HCT116 (cell line): Measurements from ENCODE around the gene MEG3.

Source experiments
- RAD21 ChIP-seq: IDR thresholded peaks from 2 replicates; pipeline ENCODE4 v1.6.1; 2012; ENCODE audit warnings: low read depth, mild to moderate bottlenecking
- TF ChIP-seq, protein P1 (sequence below): IDR thresholded peaks from 2 replicates; pipeline ENCODE4 v1.6.1; 2011; ENCODE audit warnings: mild to moderate bottlenecking, low read length, moderate library complexity; ENCODE audit not compliant: insufficient replicate concordance; ENCODE audit errors: extremely low read depth
- TF ChIP-seq, protein P2 (sequence below), 3 experiments: fragments of 200-600 bp in 1 of 3; sonication (generic) in 1 of 3; IDR thresholded peaks in 2 of 3; conservative IDR thresholded peaks in 1 of 3; 2 replicates each; pipeline ENCODE4 v1.5.1; 2012 to 2017; ENCODE audit warnings: low read depth in 2 of 3, low read length in 2 of 3, antibody characterized with exemption in 1 of 3, borderline replicate concordance in 1 of 3, control low read depth in 1 of 3, mild to moderate bottlenecking in 1 of 3, mixed read lengths in 1 of 3, mixed run types in 1 of 3, moderate library complexity in 1 of 3; ENCODE audit not compliant: insufficient read depth in 1 of 3

DNA sequence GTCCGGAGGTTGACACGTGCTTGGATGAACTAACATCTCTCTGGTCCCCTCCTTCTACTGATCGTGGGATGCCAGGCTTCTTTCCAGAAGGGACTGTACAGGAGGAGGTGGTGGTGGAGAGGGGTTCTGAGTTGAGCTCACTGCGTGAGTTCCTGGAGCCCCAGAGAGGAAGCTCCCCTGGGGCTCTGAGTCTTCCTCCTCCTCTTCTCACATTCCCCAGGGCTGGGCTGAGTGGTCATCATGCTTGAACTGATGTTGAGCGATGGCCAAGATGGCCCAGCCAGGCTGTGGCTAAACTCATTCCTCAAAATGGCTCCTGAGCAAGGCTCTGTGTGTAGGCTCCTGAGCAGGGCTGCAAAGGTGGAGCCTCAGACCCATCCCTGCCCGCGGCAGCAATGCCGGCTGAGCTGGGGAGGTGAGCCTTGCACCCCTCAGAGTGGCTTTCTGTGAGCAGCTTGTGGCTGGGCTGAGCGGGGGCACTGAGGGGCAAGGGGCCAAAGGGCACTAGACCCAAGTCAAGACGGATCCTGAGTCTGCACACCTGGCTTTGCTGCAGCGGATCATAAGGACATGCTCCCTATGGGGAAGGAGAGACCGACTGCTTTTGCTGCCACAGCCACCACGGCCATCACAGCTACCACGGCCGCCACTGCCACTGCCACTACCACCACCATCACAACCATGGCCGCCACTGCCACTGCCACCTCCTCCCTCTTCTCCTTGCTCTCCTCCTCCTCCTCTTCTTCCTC lies 35.4 kb downstream of the MEG3 start:
- no peak for TF ChIP-seq RAD21
- TF ChIP-seq, protein P1, sequence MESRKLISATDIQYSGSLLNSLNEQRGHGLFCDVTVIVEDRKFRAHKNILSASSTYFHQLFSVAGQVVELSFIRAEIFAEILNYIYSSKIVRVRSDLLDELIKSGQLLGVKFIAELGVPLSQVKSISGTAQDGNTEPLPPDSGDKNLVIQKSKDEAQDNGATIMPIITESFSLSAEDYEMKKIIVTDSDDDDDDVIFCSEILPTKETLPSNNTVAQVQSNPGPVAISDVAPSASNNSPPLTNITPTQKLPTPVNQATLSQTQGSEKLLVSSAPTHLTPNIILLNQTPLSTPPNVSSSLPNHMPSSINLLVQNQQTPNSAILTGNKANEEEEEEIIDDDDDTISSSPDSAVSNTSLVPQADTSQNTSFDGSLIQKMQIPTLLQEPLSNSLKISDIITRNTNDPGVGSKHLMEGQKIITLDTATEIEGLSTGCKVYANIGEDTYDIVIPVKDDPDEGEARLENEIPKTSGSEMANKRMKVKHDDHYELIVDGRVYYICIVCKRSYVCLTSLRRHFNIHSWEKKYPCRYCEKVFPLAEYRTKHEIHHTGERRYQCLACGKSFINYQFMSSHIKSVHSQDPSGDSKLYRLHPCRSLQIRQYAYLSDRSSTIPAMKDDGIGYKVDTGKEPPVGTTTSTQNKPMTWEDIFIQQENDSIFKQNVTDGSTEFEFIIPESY = no peak
- TF ChIP-seq, protein P2, sequence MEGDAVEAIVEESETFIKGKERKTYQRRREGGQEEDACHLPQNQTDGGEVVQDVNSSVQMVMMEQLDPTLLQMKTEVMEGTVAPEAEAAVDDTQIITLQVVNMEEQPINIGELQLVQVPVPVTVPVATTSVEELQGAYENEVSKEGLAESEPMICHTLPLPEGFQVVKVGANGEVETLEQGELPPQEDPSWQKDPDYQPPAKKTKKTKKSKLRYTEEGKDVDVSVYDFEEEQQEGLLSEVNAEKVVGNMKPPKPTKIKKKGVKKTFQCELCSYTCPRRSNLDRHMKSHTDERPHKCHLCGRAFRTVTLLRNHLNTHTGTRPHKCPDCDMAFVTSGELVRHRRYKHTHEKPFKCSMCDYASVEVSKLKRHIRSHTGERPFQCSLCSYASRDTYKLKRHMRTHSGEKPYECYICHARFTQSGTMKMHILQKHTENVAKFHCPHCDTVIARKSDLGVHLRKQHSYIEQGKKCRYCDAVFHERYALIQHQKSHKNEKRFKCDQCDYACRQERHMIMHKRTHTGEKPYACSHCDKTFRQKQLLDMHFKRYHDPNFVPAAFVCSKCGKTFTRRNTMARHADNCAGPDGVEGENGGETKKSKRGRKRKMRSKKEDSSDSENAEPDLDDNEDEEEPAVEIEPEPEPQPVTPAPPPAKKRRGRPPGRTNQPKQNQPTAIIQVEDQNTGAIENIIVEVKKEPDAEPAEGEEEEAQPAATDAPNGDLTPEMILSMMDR (IDR thresholded peaks at IDR 0.05 in 2 of 3, conservative IDR thresholded peaks at IDR 0.05 in 1 of 3; ENCODE audit: borderline replicate concordance in 1 of 3, insufficient read depth in 1 of 3, low read depth in 2 of 3, low read length in 2 of 3) = no peak
